IPS-NIHi7 (cell line): Measurements from ENCODE around the gene PCCB.
"Not testable (repeated sequence)": the region's sequence is repeated elsewhere in the genome, so short reads cannot be mapped to it uniquely, and the experiment has no call there.

Source experiments
- DNase-seq: peaks from one replicate; pipeline ENCODE4 v3.0.0; 2012; ENCODE audit warnings: mixed read lengths; ENCODE audit errors: extremely low spot score

Gene PCCB

GRCh38 chr3:136327671-136328070 is 77.5 kb downstream of the PCCB start:
- DNase-seq = no peak

- DNase-seq = no peak
Observed at GRCh38 chr3:136329593-136329992, 79.5 kb downstream of the PCCB start.

GRCh38 chr3:136330900-136331299 is 80.8 kb downstream of the PCCB start:
- DNase-seq = no peak

- DNase-seq = no peak
Observed at GRCh38 chr3:136332302-136332701, 82.2 kb downstream of the PCCB start.

- no peak for DNase-seq
Observed at GRCh38 chr3:136332776-136333175, 82.6 kb downstream of the PCCB start.

GRCh38 chr3:136334209-136334608 is 84.1 kb downstream of the PCCB start:
- no peak for DNase-seq

- not testable (repeated sequence) for DNase-seq
Observed at GRCh38 chr3:136334726-136335125, 84.6 kb downstream of the PCCB start.

GRCh38 chr3:136336329-136337100 is 86.4 kb downstream of the PCCB start:
- DNase-seq = no peak

GRCh38 chr3:136343446-136343845 is 93.3 kb downstream of the PCCB start:
- no peak for DNase-seq

- DNase-seq = no peak
Observed at GRCh38 chr3:136343873-136344555, 93.9 kb downstream of the PCCB start.

GRCh38 chr3:136346486-136346885 is 96.3 kb downstream of the PCCB start:
- no peak for DNase-seq

GRCh38 chr3:136350132-136350531 is 100.0 kb downstream of the PCCB start:
- DNase-seq = no peak

GRCh38 chr3:136350557-136350956 is 100.4 kb downstream of the PCCB start:
- DNase-seq = no peak

- no peak for DNase-seq
Observed at GRCh38 chr3:136351351-136351750, 101.2 kb downstream of the PCCB start.

- DNase-seq = no peak
Observed at GRCh38 chr3:136351905-136352304, 101.8 kb downstream of the PCCB start.

- DNase-seq = no peak
Observed at GRCh38 chr3:136353461-136353860, 103.3 kb downstream of the PCCB start.

GRCh38 chr3:136366289-136366688 is 116.1 kb downstream of the PCCB start:
- DNase-seq = no peak

- not testable (repeated sequence) for DNase-seq
Observed at GRCh38 chr3:136375800-136376199, 125.7 kb downstream of the PCCB start.

GRCh38 chr3:136377508-136377907 is 127.4 kb downstream of the PCCB start:
- DNase-seq = no peak

- no peak for DNase-seq
Observed at GRCh38 chr3:136378011-136378410, 127.9 kb downstream of the PCCB start.
